ENCODE data around the gene CHCHD2. TPM values are rescaled to one million over a fixed set of nuclear protein-coding genes. Genes with fewer than 3 reads are reported as not detected.

The CHCHD2 gene
- total and polyA plus RNA-seq, 2 of the 13 experiments (the other 11 are each of a cell fraction or from before 2014, with no cell fraction given), result 330 to 572 TPM

GRCh38 chr7:56125831-56126230 lies 19.6 kb upstream of the CHCHD2 start:
- Histone ChIP-seq H3K4me3 (replicated peaks in 1 of 3; ENCODE audit: insufficient read depth in 1 of 3, low read depth in 2 of 3, low read length in 3 of 3) (no peak overlapping the region), H3K27ac (ENCODE audit: extremely low read length, insufficient read depth, low read length) (no peak overlapping the region), H2AFZ (ENCODE audit: low read length) (no peak overlapping the region), H3K9ac (ENCODE audit: insufficient read depth, low read depth, low read length) (no peak overlapping the region), H3K79me2 (ENCODE audit: insufficient read depth, low read length) (no peaks in the 10 kb centered on the region), H3K27me3 (ENCODE audit: control insufficient read depth in 1 of 2, insufficient read depth in 2 of 2, low read length in 2 of 2) (no peaks in the 10 kb centered on the region), H3K36me3 (replicated peaks in 1 of 2; ENCODE audit: control insufficient read depth in 1 of 2, insufficient read depth in 2 of 2, low read length in 2 of 2) (no peaks in the 10 kb centered on the region), H3K4me2 (ENCODE audit: low read depth, low read length) (no peak overlapping the region), H3K9me3 (ENCODE audit: low read length) (no peaks in the 10 kb centered on the region), H4K20me1 (ENCODE audit: insufficient read depth, low read length) (no peaks in the 10 kb centered on the region), H3K4me1 (ENCODE audit: insufficient read depth, low read length) (no peaks in the 10 kb centered on the region)
- in situ Hi-C loops (cut with HindIII; ENCODE audit: extremely low pct_ligation_motif_present, low pct_unique_long_range_greater_than_20kb), result no loop called here
- no peak for ATAC-seq
- FAIRE-seq, result no peak
- TF ChIP-seq SRSF9 (IDR thresholded peaks at IDR 0.05; ENCODE audit: borderline replicate concordance, insufficient read depth, low read depth, low read length, poor library complexity, severe bottlenecking), result no peak
- no peak for TF ChIP-seq CENPT (CRISPR knock-in tag; IDR thresholded peaks at IDR 0.05; ENCODE audit: low read depth)
- TF ChIP-seq HOMEZ (CRISPR knock-in tag; IDR thresholded peaks at IDR 0.05; ENCODE audit: low read depth), result no peak
- no peak for TF ChIP-seq ZNF576 (CRISPR knock-in tag; IDR thresholded peaks at IDR 0.05)
- no peak for TF ChIP-seq ZFAT (CRISPR knock-in tag; conservative IDR thresholded peaks at IDR 0.05)
- TF ChIP-seq ZNF782 (CRISPR knock-in tag; IDR thresholded peaks at IDR 0.05; ENCODE audit: borderline replicate concordance), result no peak
- TF ChIP-seq ZNF512 (CRISPR knock-in tag; IDR thresholded peaks at IDR 0.05), result no peak
- TF ChIP-seq ZNF768 (CRISPR knock-in tag; IDR thresholded peaks at IDR 0.05), result no peak
- TF ChIP-seq THAP9 (CRISPR knock-in tag; IDR thresholded peaks at IDR 0.05; ENCODE audit: borderline replicate concordance), result no peak
- no peak for DNase-seq (ENCODE audit: low spot score)
- intact Hi-C loops (cut with micrococcal nuclease; ENCODE audit: unreplicated experiment), result no loop called here
- 46% methylated on average over 8 of the region's 8 CpGs for WGBS (ENCODE audit: low lambda C conversion rate)
- BruUV-seq (replicated peaks), result no TSS peak
- CTCF ChIA-PET (ENCODE audit: low intra/inter-chr PET ratio, low total read pairs), result no interaction called here
- POLR2A ChIA-PET, result no interaction called here

Measured in HepG2 (cell line).